ENCODE results near the gene USH2A.
A peak's percentile ranks its signal among the peaks of the same experiment; 100 is the strongest.
"Not testable (repeated sequence)": the region's sequence is repeated elsewhere in the genome, so short reads cannot be mapped to it uniquely, and the experiment has no call there.

USH2A gene

GRCh38 chr1:216020743-216021345, 402.4 kb downstream of the USH2A start:
- DNase-seq (ENCODE audit: low read depth) = no peak
- TF ChIP-seq, protein P1, sequence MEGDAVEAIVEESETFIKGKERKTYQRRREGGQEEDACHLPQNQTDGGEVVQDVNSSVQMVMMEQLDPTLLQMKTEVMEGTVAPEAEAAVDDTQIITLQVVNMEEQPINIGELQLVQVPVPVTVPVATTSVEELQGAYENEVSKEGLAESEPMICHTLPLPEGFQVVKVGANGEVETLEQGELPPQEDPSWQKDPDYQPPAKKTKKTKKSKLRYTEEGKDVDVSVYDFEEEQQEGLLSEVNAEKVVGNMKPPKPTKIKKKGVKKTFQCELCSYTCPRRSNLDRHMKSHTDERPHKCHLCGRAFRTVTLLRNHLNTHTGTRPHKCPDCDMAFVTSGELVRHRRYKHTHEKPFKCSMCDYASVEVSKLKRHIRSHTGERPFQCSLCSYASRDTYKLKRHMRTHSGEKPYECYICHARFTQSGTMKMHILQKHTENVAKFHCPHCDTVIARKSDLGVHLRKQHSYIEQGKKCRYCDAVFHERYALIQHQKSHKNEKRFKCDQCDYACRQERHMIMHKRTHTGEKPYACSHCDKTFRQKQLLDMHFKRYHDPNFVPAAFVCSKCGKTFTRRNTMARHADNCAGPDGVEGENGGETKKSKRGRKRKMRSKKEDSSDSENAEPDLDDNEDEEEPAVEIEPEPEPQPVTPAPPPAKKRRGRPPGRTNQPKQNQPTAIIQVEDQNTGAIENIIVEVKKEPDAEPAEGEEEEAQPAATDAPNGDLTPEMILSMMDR (IDR thresholded peaks at IDR 0.05; ENCODE audit: low read length, missing control alignments) = no peak
- H3K4me3 ChIP-seq (replicated peaks; ENCODE audit: low read depth, low read length) = no peak overlapping the region

GRCh38 chr1:216015116-216015515, 408.1 kb downstream of the USH2A start:
- no peak overlapping the region for H3K4me3 ChIP-seq (replicated peaks; ENCODE audit: low read depth, low read length)
- DNase-seq (ENCODE audit: low read depth) = no peak
- TF ChIP-seq, protein P1 (IDR thresholded peaks at IDR 0.05; ENCODE audit: low read length, missing control alignments) = no peak

DNA sequence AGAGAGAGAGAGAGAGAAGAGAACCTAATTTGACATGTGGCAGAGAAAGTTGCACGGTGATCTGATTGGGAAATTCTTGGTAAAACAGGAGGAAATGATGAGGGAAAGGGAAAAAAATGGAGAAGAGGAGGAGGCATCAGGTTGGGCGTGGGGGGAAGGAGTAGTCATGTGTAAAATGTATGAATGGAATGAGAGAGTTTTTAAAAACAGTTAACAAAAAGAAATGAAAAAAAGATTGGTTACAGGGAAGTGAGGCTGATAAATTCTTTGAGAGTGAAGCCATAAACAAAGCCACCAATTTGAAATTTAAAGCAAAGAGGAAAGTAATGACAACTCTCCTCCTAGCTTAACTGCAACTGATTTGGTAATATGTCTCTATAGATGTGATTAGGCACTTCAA, 409.2 kb downstream of the USH2A start:
- TF ChIP-seq, protein P1 (IDR thresholded peaks at IDR 0.05; ENCODE audit: low read length, missing control alignments) = no peak
- H3K4me3 ChIP-seq (replicated peaks; ENCODE audit: low read depth, low read length) = no peak overlapping the region
- no peak for DNase-seq (ENCODE audit: low read depth)

- not testable (repeated sequence) for H3K4me3 ChIP-seq (replicated peaks; ENCODE audit: low read depth, low read length); DNase-seq (ENCODE audit: low read depth)
These were observed 413.8 kb downstream of the USH2A start for GRCh38 chr1:216009456-216009855.

- TF ChIP-seq, protein P1 (IDR thresholded peaks at IDR 0.05; ENCODE audit: low read length, missing control alignments) = no peak
- no peak for DNase-seq (ENCODE audit: low read depth)
- no peak overlapping the region for H3K4me3 ChIP-seq (replicated peaks; ENCODE audit: low read depth, low read length)
These were observed 417.3 kb downstream of the USH2A start for GRCh38 chr1:216005916-216006315.

GRCh38 chr1:215992620-215993019, 430.6 kb downstream of the USH2A start:
- H3K4me3 ChIP-seq (replicated peaks; ENCODE audit: low read depth, low read length) = no peak overlapping the region
- DNase-seq (ENCODE audit: low read depth) = peak; percentile 22
- TF ChIP-seq, protein P1 (IDR thresholded peaks at IDR 0.05; ENCODE audit: low read length, missing control alignments) = peak; percentile 27

DNA sequence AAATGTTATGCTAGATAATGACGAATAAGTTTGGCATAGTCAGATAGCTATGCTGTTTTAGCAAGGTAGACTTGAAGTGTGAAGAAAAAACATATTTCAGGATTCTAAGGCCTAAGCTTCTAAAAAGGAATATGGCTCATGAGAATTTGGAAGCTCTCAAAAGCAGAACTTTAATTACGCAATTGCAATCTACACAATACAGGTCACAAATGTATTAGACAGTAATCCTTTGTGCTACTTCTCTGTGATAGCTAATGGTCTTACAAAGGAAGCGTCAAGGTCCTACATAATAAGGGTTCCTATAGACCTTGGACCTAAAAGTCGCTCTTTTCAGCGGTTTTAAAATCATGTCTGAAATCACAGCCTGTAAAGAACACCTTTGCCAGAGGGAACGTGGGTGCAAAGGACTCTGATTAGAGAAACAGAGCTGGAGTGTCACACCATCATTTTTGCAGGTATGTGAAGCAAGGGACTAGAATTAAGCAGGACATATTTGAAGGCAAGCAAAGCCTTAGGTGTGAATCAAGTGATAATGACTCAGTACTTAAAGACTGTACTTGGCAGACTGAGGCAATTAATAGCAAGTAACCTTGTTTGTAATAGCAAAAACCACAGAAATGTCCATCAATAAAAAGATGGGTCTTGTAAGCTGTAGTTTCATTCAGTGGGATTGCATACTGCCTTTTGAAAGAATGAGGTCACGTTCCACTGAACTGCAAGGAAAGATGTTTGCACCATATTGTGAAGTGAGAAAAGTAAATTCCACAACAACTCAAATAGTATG, 436.0 kb downstream of the USH2A start:
- H3K4me3 ChIP-seq (replicated peaks; ENCODE audit: low read depth, low read length) = no peak overlapping the region
- TF ChIP-seq, protein P1 (IDR thresholded peaks at IDR 0.05; ENCODE audit: low read length, missing control alignments) = no peak
- DNase-seq (ENCODE audit: low read depth) = no peak

Measured in fibroblast of pulmonary artery (primary cell).